Esophagus muscularis mucosa (tissue), 3 donors: Measurements from ENCODE around the gene MYOF.

Experiments used
- POLR2A ChIP-seq: fragments of 450-650 bp; IDR thresholded peaks from one replicate; pipeline ENCODE4 v1.6.1; 2017; ENCODE audit warnings: antibody characterized with exemption, moderate library complexity, mild to moderate bottlenecking, low read depth
- TF ChIP-seq, protein P1 (sequence below), 3 experiments: fragments of 200-600 bp in 2 of 3; fragments of 450-650 bp in 1 of 3; sonication (generic) in 2 of 3; IDR thresholded peaks; one replicate each; pipeline ENCODE4 v1.5.1; 2017 to 2019; ENCODE audit warnings: antibody characterized with exemption in 3 of 3, mild to moderate bottlenecking in 2 of 3, moderate library complexity in 1 of 3

DNA sequence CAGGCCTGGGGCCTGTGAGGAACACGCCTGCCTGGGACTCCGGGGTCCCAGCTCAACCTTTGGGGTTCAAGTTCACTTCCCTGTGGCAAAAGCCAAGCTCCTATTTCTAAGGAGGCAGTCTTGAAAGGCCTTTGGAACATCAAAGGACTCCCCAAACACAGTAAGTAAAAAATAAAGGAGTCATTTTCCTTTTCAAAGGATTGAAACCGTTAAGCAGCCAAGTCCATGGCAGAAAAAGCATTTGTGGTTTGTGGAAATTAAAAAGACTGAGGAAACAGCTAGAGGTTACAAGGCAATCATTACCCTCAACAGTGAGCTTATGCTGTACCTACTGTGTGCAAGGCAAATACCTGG, 200.8 kb downstream of the MYOF start:
- TF ChIP-seq, protein P1, sequence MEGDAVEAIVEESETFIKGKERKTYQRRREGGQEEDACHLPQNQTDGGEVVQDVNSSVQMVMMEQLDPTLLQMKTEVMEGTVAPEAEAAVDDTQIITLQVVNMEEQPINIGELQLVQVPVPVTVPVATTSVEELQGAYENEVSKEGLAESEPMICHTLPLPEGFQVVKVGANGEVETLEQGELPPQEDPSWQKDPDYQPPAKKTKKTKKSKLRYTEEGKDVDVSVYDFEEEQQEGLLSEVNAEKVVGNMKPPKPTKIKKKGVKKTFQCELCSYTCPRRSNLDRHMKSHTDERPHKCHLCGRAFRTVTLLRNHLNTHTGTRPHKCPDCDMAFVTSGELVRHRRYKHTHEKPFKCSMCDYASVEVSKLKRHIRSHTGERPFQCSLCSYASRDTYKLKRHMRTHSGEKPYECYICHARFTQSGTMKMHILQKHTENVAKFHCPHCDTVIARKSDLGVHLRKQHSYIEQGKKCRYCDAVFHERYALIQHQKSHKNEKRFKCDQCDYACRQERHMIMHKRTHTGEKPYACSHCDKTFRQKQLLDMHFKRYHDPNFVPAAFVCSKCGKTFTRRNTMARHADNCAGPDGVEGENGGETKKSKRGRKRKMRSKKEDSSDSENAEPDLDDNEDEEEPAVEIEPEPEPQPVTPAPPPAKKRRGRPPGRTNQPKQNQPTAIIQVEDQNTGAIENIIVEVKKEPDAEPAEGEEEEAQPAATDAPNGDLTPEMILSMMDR (IDR thresholded peaks at IDR 0.05), result no peak
- TF ChIP-seq POLR2A, result no peak
